ENCODE data around the gene WDR35. TPM values are rescaled to one million over a fixed set of nuclear protein-coding genes. Genes with fewer than 3 reads are reported as not detected.

The WDR35 gene
- total and polyA plus RNA-seq, 2 of the 4 experiments (the other 2 are of a cell fraction), result 3.4 to 8.1 TPM

DNA sequence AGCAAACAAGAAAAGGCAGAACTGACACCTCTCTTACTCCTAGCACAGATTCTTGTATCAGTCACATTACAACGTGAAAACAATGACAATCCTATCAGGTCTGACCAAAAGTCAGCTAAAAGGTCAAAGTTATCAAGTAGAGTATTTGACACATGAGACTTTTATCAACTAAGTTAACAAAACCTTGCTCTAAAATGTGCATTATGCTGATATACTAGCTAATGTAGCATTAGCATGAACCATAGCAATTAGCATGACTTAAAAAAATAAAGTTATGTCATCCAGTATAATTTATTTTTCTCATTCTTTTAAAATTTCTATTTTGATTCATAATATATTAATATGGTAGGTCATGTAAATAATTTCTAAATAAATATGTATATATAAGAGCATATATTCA is 46.7 kb downstream of the WDR35 start:
- TF ChIP-seq CTCF (conservative IDR thresholded peaks at IDR 0.05; ENCODE audit: low read depth, low read length) (no peak), RFX5 (IDR thresholded peaks at IDR 0.05; ENCODE audit: low read depth, low read length) (no peak), MAZ (IDR thresholded peaks at IDR 0.05; ENCODE audit: borderline replicate concordance, low read depth, low read length) (no peak), SMC3 (IDR thresholded peaks at IDR 0.05; ENCODE audit: low read depth, low read length) (no peak), CEBPB (IDR thresholded peaks at IDR 0.05; ENCODE audit: low read depth, low read length) (no peak), CHD1 (IDR thresholded peaks at IDR 0.05; ENCODE audit: low read depth, low read length) (no peak), MXI1 (IDR thresholded peaks at IDR 0.05; ENCODE audit: borderline replicate concordance, low read depth, low read length) (no peak), FOS (IDR thresholded peaks at IDR 0.05; ENCODE audit: low read depth, low read length) (no peak), BHLHE40 (IDR thresholded peaks at IDR 0.05; ENCODE audit: low read depth, low read length) (no peak), MAFK (IDR thresholded peaks at IDR 0.05; ENCODE audit: low read depth, low read length) (no peak), POLR2A (IDR thresholded peaks at IDR 0.05; ENCODE audit: low read depth, low read length) (no peak), RCOR1 (IDR thresholded peaks at IDR 0.05; ENCODE audit: insufficient replicate concordance, low read length) (no peak)
- in situ Hi-C loops (cut with MboI; ENCODE audit: low sequenced_read_pairs), result no loop called here
- Histone ChIP-seq H2AK5ac (ENCODE audit: low read depth, low read length) (no peak overlapping the region), H2AFZ (replicated peaks; ENCODE audit: low read length, poor library complexity) (no peak overlapping the region), H2BK5ac (ENCODE audit: low read depth, low read length, poor library complexity, severe bottlenecking) (no peak overlapping the region), H3K23ac (ENCODE audit: low read depth, low read length) (no peak overlapping the region), H3K14ac (replicated peaks; ENCODE audit: low read depth, low read length) (no peak overlapping the region), H3K79me1 (ENCODE audit: low read depth in 1 of 2, low read length in 2 of 2) (no peaks in the 10 kb centered on the region), H3K4me1 (ENCODE audit: control insufficient read depth, insufficient read depth, low read length) (peaks cover 4% of the 10 kb centered on the region), H3K9ac (ENCODE audit: low read depth, low read length) (no peak overlapping the region), H2BK15ac (ENCODE audit: low read depth, low read length) (no peak overlapping the region), H4K8ac (ENCODE audit: low read depth in 2 of 2, low read length in 2 of 2) (no peak overlapping the region), H2AK9ac (replicated peaks; ENCODE audit: low read depth, low read length, poor library complexity) (no peak overlapping the region), H2BK20ac (ENCODE audit: low read depth, low read length) (no peak overlapping the region), H4K91ac (ENCODE audit: insufficient read depth, low read depth, low read length) (no peak overlapping the region), H4K20me1 (ENCODE audit: insufficient read depth, low read length) (no peaks in the 10 kb centered on the region), H3K56ac (ENCODE audit: extremely low read depth, insufficient read depth, low read length) (no peak overlapping the region), H3K9me1 (ENCODE audit: insufficient read depth, low read length) (no peaks in the 10 kb centered on the region), H3K36me3 (ENCODE audit: control insufficient read depth, insufficient read depth, low read length) (no peaks in the 10 kb centered on the region; the same call in 1 of the 2 replicates), H3K4me2 (ENCODE audit: low read depth, low read length) (no peak overlapping the region), H3K18ac (ENCODE audit: low read depth, low read length) (no peak overlapping the region), H3K27ac (ENCODE audit: insufficient read depth, low read length) (no peak overlapping the region), H3K27me3 (ENCODE audit: control insufficient read depth, insufficient read depth, low read length) (no peaks in the 10 kb centered on the region), H4K5ac (ENCODE audit: low read depth, low read length) (no peak overlapping the region), H3K4me3 (ENCODE audit: insufficient read depth, low read depth, low read length) (no peak overlapping the region), H2BK120ac (ENCODE audit: low read depth, low read length) (no peak overlapping the region), H3K4ac (ENCODE audit: low read depth, low read length) (no peak overlapping the region), H3K9me3 (ENCODE audit: control insufficient read depth, insufficient read depth, low read length) (no peaks in the 10 kb centered on the region)
- no TSS peak for BruUV-seq (replicated peaks)
- dilution Hi-C loops (cut with HindIII; ENCODE audit: low sequenced_read_pairs, unreplicated experiment), result no loop called here
- WGBS, 2 experiments (ENCODE audit: extremely low coverage in 2 of 2, insufficient read length in 1 of 2), result no CpG with 5 or more reads among the region's 1 CpG
- no peak for ATAC-seq (ENCODE audit: low read depth)
- ChIA-PET CTCF (interaction anchor here (0.6 to 1.2 kb wide), 2 partner anchors 72 to 151 kb away, joined by 3 to 9 read pairs; no protein-coding TSS in a partner anchor), POLR2A (ENCODE audit: unreplicated experiment) (no interaction called here)
- intact Hi-C loops (cut with micrococcal nuclease), result no loop called here
- DNase-seq, result no peak
